AG08396 (cell line): ENCODE results near the gene ANGPTL4.

ENCODE experiments used
- DNase-seq: peaks from one replicate; pipeline ENCODE4 v3.0.0; 2012; ENCODE audit warnings: low spot score, mixed read lengths

Gene ANGPTL4

DNA sequence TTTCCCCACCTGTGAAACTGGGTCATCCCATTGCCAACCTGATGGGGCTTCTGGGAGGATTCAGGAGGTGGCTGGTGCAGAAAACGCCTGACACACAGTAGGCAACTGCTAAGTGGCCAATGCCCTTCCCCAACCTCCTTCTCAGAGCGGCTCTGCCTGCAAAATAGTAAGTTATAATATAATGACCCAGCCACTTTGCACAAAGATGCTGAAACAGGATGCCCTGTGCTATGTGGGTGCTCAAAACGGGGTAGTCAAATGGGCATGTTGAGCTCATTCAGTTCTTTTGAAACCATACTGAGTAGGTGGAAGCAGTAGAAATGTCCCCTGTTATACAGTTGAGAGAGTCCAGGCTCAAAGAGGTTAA is 49.7 kb downstream of the ANGPTL4 start:
- no peak for DNase-seq

DNA sequence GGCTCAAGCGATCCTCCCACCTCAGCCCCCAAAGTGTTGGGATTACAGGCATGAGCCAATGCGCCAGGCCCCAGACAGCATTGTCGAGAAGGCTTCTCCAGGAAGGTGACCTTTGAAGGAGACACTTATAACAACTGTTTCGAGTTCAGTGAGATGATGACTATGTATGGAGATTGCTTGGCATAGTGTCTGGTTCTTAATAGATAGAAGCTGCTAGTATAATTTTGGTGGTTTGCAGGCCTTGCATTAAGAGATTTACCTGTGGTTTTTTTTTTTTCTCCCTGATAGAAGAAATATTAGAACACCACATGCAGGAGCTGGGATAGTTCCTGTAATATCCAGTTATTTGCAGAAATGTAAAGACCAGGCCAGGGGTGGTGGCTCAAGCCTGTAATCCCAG is 52.8 kb downstream of the ANGPTL4 start:
- no peak for DNase-seq

DNA sequence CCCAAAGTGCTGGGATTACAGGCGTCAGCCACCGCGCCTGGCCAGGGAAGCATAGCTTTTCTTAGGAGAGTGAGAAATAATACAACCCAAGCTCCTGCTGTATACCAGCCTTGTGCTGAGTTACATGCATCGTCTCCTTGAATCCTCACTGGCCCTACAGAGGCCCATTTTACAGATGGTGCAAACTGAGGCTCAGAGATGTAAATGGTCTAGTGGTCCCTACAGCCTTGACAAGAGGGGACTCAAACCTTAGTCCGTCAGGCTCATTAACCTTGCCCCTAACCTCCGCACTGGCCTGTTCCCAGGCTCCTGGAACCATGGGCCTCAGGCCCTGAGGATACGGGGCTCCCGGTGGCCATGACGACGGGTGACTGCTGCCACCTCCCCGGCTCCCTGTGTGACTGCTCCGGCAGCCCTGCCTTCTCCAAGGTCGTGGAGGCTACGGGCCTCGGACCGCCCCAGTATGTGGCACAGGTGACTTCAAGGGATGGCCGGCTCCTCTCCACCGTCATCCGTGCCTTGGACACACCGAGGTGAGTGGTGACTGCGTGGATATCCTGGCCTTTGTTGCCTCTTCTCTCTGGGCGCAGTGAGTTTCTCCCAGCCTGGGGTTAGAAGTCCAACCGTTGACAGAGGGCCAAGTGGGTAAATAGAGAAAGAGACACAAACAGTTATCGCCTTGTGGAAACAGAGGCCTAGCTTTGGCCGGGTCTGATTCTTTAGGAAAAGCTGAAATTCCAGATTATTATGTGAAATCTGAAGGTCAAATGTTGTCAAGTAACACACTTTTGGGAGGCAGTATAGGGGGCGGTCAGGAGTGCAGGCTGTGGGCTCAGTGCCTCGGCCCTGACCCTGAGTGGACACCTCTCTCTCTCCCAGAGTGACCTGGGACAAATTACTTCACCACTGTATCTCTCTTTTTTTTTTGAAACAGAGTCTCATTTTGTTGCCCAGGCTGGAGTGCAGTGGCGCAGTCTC is 57.8 kb downstream of the ANGPTL4 start:
- DNase-seq, result no peak

DNA sequence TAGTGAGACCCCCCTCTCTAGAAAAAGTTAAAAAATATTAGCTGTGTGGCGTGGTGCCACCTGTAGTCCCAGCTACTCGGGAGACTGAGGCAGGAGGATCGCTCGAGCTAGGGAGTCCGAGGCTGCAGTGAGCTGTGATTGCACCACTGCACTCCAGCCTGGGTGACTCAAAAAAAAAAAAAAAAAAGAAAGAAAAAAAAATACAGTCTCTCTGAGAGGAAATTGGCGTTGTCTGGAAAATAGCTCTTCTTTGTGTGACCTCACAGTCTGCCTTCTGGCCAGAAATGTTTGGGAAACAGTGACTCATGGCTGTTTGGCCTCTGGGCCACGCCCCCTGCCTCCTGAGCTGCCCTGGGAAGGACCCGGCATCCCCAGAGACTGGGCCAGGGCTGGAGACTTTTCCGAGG is 59.9 kb downstream of the ANGPTL4 start:
- peak; percentile 93 for DNase-seq
